K562 (cell line): ENCODE results near the gene ODAD3. TPM values are rescaled to one million over a fixed set of nuclear protein-coding genes. Genes with fewer than 3 reads are reported as not detected.

Experiments
- ATAC-seq: fragments of 200-7000 bp; cut with Tn5 transposase; 3 replicates; pipeline ENCODE4 v1.9.1; 2020; ENCODE audit warnings: moderate library complexity
- BruUV-seq: library from RNA; stranded (reverse); fragments of 400-500 nt; replicated peaks from 2 replicates; lab custom pipeline; 2021; lab: Mats Ljungman, UMichigan
- CTCF ChIA-PET: fragments of 300-600 bp; formaldehyde crosslinking; extraction: SDS; loops from one replicate; lab custom pipeline; 2021; ENCODE audit warnings: low intra/inter-chr PET ratio; lab: Yijun Ruan, JAX
- POLR2A ChIA-PET: fragments of 300-600, 350-650 bp; sonication (Branson Sonifier 250); formaldehyde crosslinking; extraction: SDS; loops from one replicate; lab custom pipeline; 2021; ENCODE audit warnings: antibody characterized with exemption, inconsistent platforms; lab: Yijun Ruan, JAX
- DNase-seq, 4 experiments: peaks; one replicate each; pipeline versions ENCODE4 v3.0.0 to v3.0.0-alpha.2; 2011 to 2018; ENCODE audit warnings: low spot score in 3 of 4, mixed read lengths in 3 of 4; ENCODE audit errors: extremely low read depth in 1 of 4
- FAIRE-seq: peaks from 2 replicates; lab custom pipeline; 2011; peaks lifted over from hg19 to GRCh38; lab: Jason Lieb, UNC
- H2AFZ ChIP-seq: 2 replicates; pipeline ENCODE4 v1.6.0; 2011; ENCODE audit warnings: low read depth, low read length, control low read depth, inconsistent platforms
- H3K27ac ChIP-seq: fragments of 200-600 bp; 3 replicates; pipeline ENCODE4 v1.8.0; 2011; ENCODE audit warnings: low read depth, mild to moderate bottlenecking, control low read depth, inconsistent platforms, low read length, moderate library complexity, mixed read lengths; ENCODE audit errors: extremely low read depth
- H3K27me3 ChIP-seq, 2 experiments: fragments of 300-600 bp in 1 of 2; 2 replicates in 1 of 2; 3 replicates in 1 of 2; pipeline versions ENCODE4 v1.6.0 to v1.8.0; 2011; ENCODE audit warnings: inconsistent platforms in 2 of 2, low read length in 2 of 2, mild to moderate bottlenecking in 1 of 2, mixed read lengths in 1 of 2, moderate library complexity in 1 of 2; ENCODE audit not compliant: control insufficient read depth in 2 of 2, insufficient read depth in 2 of 2
- H3K36me3 ChIP-seq: fragments of 300-600 bp; 3 replicates; pipeline ENCODE4 v1.8.0; 2011; ENCODE audit warnings: mild to moderate bottlenecking, low read length, inconsistent platforms; ENCODE audit not compliant: control insufficient read depth, insufficient read depth
- H3K4me1 ChIP-seq, 2 experiments: fragments of 200-600 bp in 1 of 2; replicated peaks in 1 of 2; 2 replicates in 1 of 2; 3 replicates in 1 of 2; pipeline versions ENCODE4 v1.5.1 to v1.8.0; 2011; ENCODE audit warnings: inconsistent platforms in 2 of 2, low read length in 2 of 2, mild to moderate bottlenecking in 1 of 2, mixed read lengths in 1 of 2, moderate library complexity in 1 of 2; ENCODE audit not compliant: control insufficient read depth in 2 of 2, insufficient read depth in 2 of 2
- H3K4me2 ChIP-seq: 2 replicates; pipeline ENCODE4 v1.6.1; 2011; ENCODE audit warnings: low read length, control low read depth, inconsistent platforms, mixed read lengths; ENCODE audit not compliant: insufficient read depth
- H3K4me3 ChIP-seq: fragments of 200-600 bp; sonication (generic), shearing (Covaris generic); 2 replicates; pipeline ENCODE4 v1.5.1; 2016; ENCODE audit warnings: control low read depth, inconsistent platforms
- H3K79me2 ChIP-seq: fragments of 200-600 bp; 3 replicates; pipeline ENCODE4 v1.8.0; 2011; ENCODE audit warnings: low read length, inconsistent platforms; ENCODE audit not compliant: control insufficient read depth, insufficient read depth
- H3K9ac ChIP-seq, 2 experiments: 2 replicates each; pipeline versions ENCODE4 v1.6.0 to v1.6.1; 2011; ENCODE audit warnings: low read depth in 2 of 2, low read length in 2 of 2, control low read depth in 1 of 2, inconsistent platforms in 1 of 2, mild to moderate bottlenecking in 1 of 2, mixed read lengths in 1 of 2; ENCODE audit not compliant: insufficient read depth in 1 of 2
- H3K9me1 ChIP-seq: one replicate; pipeline ENCODE4 v1.6.0; 2011; ENCODE audit warnings: inconsistent platforms, mild to moderate bottlenecking, low read length, moderate library complexity; ENCODE audit not compliant: control insufficient read depth, insufficient read depth
- H3K9me3 ChIP-seq: replicated peaks from 2 replicates; pipeline ENCODE4 v1.5.1; 2011; ENCODE audit warnings: low read depth, low read length, inconsistent platforms; ENCODE audit not compliant: control insufficient read depth, insufficient read depth
- H4K20me1 ChIP-seq: replicated peaks from 2 replicates; pipeline ENCODE4 v1.6.1; 2011; ENCODE audit warnings: low read length, inconsistent platforms, mixed read lengths; ENCODE audit not compliant: control insufficient read depth, insufficient read depth
- DEAF1 ChIP-seq: fragments of 450-650 bp; formaldehyde crosslinking; IDR thresholded peaks from 2 replicates; pipeline ENCODE4 v1.4.0; 2020; ENCODE audit warnings: mild to moderate bottlenecking, moderate library complexity
- DMBX1 ChIP-seq: fragments of 250-450 bp; sonication (Bioruptor Pico); IDR thresholded peaks from 2 replicates; pipeline ENCODE4 v1.8.0; 2022; ENCODE audit warnings: inconsistent platforms, mild to moderate bottlenecking, moderate library complexity, borderline replicate concordance
- ID3 ChIP-seq, 2 experiments: fragments of 250-450 bp in 1 of 2; fragments of 450-650 bp in 1 of 2; sonication (Bioruptor Pico) in 1 of 2; IDR thresholded peaks; 2 replicates each; pipeline versions ENCODE4 v1.6.1 to v1.8.0; 2016 to 2021; ENCODE audit warnings: mild to moderate bottlenecking in 2 of 2, moderate library complexity in 2 of 2, missing compliant biosample characterization in 1 of 2, missing genetic modification characterization in 1 of 2
- PCBP1 ChIP-seq: fragments of 200-400 bp; formaldehyde crosslinking; IDR thresholded peaks from 2 replicates; pipeline ENCODE4 v1.6.1; 2018; ENCODE audit warnings: mild to moderate bottlenecking, low read depth, low read length; ENCODE audit not compliant: poor library complexity, severe bottlenecking
- POLR2G ChIP-seq: fragments of 200-400 bp; formaldehyde crosslinking; IDR thresholded peaks from 2 replicates; pipeline ENCODE4 v1.6.1; 2017; ENCODE audit warnings: low read depth, mild to moderate bottlenecking, antibody characterized with exemption, low read length, moderate library complexity
- WGBS: fragments of 100-300 bp; shearing (Covaris generic); methylation state at CpG from one replicate; pipeline ENCODE4 v1.1.6; 2016; ENCODE audit warnings: low coverage, mixed read lengths; ENCODE audit not compliant: insufficient coverage; ENCODE audit errors: missing lambda C conversion rate; 5-methylcytosine and 5-hydroxymethylcytosine counted together
- in situ Hi-C: fragments of 300-500 bp; cut with MboI; formaldehyde crosslinking; loops from 4 replicates; pipeline ENCODE4 v1.15.0; 2018; ENCODE audit warnings: inconsistent platforms, mixed read lengths
- intact Hi-C: fragments of 100-400 bp; cut with micrococcal nuclease; formaldehyde crosslinking; loops from 2 replicates; pipeline ENCODE4 v1.14.2; 2022
- polyA plus RNA-seq, 8 experiments: library from polyadenylated mRNA; depleted of rRNA in 4 of 8; stranded (reverse) in 5 of 8; unstranded in 3 of 8; fragments of >200 nt; fragmentation: Nextera tagmentation in 2 of 8; fragmentation: Illumina TruSeq in 1 of 8; extraction: Ambion mirVana in 2 of 8; extraction: Trizol in 1 of 8; gene quantifications; 2 replicates each; pipeline versions ENCODE4 v1.2.1 to v1.2.3, GENCODE V29; 2011 to 2014; ENCODE audit warnings: inconsistent platforms in 1 of 8, missing spikeins in 1 of 8
- total RNA-seq, 7 experiments: library from RNA; depleted of rRNA in 6 of 7; stranded (reverse); fragments of >200 nt in 6 of 7; fragmentation: Illumina TruSeq in 2 of 7; extraction: Trizol in 2 of 7; gene quantifications; 2 replicates each; pipeline versions ENCODE4 v1.2.1 to v1.2.3, GENCODE V29; 2011 to 2021; ENCODE audit warnings: low replicate concordance in 1 of 7

ODAD3 gene
- total and polyA plus RNA-seq, 9 of the 15 experiments (the other 6 are each of a cell fraction or from before 2014, with no cell fraction given) = 0.07 to 0.72 (median 0.14) TPM; not detected in 2

- TF ChIP-seq DEAF1 (peak; percentile 78), DMBX1 (no peak), ID3 (CRISPR knock-in tag; IDR thresholded peaks at IDR 0.05) (no peak), ID3 (tag; IDR thresholded peaks at IDR 0.05) (no peak)
Measured at GRCh38 chr19:11446652-11447301, 11.9 kb upstream of the ODAD3 start (continued).

GRCh38 chr19:11446271-11446651, 11.3 kb upstream of the ODAD3 start:
- intact Hi-C loops (loop anchor here (2.0 kb wide), 1 partner anchor 151 kb away; no protein-coding TSS in a partner anchor), in situ Hi-C loops (no loop called here)
- ChIA-PET POLR2A (no interaction called here), CTCF (interaction anchor here (1.2 to 3.0 kb wide), 2 partner anchors 152 to 158 kb away, joined by 4 to 24 read pairs; no protein-coding TSS in a partner anchor)
- no peak for DNase-seq
- Histone ChIP-seq H3K4me1 (peaks cover 0 to 38% of the 10 kb centered on the region in 2 experiments; a peak in 2 of 5 replicates), H3K79me2 (no peaks in the 10 kb centered on the region), H3K9me3 (no peaks in the 10 kb centered on the region), H3K4me3 (no peak overlapping the region), H3K4me2 (no peak overlapping the region), H3K27ac (no peak overlapping the region), H4K20me1 (0 out of 2 replicates have a peak, but pooled peaks cover 4% of the 10 kb centered on the region), H3K9me1 (no peaks in the 10 kb centered on the region), H2AFZ (no peak overlapping the region), H3K36me3 (peaks cover 90% of the 10 kb centered on the region; the same call in 2 of the 3 replicates), H3K27me3 (no peaks in the 10 kb centered on the region), H3K9ac (no peak overlapping the region; a peak in 1 of 4 replicates)
- WGBS = 100% methylated on average over 2 of the region's 14 CpGs
- no TSS peak for BruUV-seq
- no peak for FAIRE-seq
- no peak for ATAC-seq
- TF ChIP-seq PCBP1 (peak; percentile 59), POLR2G (no peak)
